GM18511 (cell line): ENCODE measurements around the gene BNIP3.

ENCODE experiments used
- ATAC-seq: cut with Tn5 transposase; IDR thresholded peaks from one replicate; pipeline ENCODE4 v1.9.1; 2021; ENCODE audit warnings: mild to moderate bottlenecking, moderate library complexity; ENCODE audit not compliant: unreplicated experiment

The BNIP3 gene

DNA sequence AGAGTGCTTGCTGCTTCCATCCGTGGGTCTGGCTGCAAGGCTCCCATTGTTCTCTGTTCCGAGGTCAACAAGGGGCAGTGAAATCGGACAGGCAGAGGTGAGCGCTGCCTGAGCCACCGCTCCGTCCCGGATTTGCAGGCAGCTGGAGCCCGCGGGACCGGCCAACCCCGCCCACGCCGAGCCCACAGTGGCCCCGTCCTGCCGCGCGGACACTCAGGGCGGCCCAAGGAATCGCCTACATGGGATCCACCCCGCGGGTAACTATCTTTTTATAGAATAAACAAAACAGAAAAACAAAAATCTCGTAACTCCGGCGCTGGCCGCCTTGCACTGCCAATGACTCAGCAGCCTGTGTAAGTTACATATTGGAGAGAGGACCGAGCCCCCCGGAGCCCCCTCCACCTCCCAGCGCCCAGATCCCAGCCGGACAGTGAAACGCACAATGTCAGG lies 1.9 kb downstream of the BNIP3 start:
- ATAC-seq = no peak

DNA sequence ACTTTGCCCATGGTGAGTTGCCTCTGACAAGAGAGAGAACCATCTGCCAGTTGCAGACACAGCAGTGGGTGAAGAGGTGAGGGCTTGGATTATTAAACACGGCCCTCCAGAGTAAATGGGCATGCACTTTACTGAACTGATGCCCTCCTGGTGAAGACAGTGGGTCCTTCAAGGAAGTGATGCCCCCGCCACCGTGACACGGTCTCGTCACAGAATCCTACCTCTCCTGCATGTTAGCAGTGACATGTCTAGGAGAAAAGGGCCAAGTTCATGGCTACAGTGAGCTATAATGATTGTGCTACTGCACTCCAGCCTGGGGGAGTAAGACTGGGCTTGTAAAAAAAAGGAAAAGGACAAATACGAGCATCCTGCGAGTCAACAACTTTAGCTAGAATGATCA lies 2.4 kb downstream of the BNIP3 start:
- no peak for ATAC-seq

DNA sequence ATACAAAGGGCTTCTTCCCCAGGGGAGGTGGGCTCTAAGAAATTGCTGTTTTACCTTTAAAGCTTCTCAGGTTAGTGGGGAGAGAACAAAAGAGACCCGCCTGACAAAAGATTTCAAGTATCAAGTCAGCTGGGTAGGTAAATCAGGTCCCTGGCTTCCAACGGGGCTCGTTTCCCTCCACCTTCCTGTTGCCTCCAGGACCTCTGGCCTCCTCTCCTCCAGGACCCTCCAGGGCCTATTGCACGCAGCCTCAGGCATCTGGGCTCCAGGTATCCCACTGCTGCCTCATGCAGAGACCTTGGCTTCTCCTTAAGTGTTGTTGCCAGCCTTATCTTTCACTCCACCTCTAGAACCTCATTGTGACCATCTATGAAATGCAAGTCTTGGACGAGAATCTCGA lies 2.9 kb downstream of the BNIP3 start:
- ATAC-seq = no peak

DNA sequence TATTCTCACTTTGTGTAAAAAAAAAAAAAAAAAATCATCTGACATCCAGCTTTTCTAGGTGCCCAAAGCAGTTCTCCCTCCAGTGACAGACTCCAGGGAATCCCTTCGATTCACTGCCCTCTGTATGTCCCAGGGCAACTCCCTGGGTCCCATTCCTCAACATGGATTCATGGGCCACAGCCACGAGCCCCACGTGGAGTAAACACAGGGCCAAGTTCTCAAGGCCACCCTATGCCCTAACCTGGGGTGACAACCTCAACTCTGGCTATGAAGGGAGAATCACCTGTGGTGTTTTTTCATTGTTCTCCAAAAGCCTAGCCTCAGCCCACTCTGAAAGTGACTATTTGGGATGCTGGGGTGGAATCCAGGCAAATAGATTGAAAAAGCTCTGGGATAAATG lies 3.4 kb downstream of the BNIP3 start:
- ATAC-seq = no peak

DNA sequence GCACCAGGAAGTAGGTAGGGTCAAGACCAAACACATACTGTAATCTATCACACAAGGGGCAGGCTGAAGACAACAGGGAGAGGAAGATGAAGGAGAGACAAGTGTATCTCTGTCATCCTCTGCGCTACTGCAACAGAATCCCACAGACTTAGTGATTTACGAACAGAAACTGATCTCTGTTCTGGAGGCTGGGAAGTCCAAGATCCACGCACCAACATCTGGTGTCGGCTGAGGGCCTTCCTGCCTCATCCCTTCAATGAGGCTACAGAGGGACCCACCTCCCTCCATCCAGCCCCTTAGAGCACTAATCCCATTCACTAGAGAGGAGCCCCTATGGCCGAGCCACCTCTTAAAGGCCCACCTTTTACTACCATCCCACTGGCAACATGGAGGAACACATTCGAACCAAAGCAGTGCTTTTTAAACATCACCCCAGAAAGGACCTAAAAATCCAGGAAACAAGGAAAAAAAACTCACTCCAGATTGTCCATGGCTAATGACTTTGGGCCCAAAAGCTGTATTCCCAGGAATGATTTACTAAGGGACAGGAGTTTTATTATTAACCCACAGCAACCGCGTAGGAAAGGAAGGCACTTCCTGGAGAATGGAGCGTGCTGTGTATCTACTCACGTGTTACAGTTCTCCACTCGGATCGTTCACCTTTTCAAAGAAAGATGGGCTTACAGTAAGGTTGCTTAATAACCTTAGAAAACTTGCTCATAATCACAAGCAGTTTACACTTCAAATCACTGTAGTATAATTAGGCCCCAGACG lies 4.2 kb downstream of the BNIP3 start:
- no peak for ATAC-seq

DNA sequence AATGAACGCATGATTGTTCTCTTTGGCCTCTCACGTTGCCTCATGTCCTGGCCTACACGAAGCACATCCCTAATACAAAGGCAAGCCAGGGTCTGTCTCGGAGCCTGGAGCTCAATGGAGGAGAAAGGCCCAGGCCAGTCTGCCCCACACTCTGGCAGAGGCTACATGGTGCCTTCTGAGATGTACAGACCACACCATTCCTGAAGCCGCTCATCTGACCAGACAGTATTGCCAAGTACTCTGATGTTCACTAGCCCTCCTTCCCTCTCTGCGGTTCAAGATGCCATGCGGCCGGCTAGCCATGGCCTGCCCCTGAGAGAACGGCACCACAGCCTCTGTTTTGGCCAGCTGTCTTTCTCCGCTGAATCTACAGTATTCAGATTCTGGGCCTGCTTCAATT lies 5.9 kb downstream of the BNIP3 start:
- ATAC-seq = no peak

DNA sequence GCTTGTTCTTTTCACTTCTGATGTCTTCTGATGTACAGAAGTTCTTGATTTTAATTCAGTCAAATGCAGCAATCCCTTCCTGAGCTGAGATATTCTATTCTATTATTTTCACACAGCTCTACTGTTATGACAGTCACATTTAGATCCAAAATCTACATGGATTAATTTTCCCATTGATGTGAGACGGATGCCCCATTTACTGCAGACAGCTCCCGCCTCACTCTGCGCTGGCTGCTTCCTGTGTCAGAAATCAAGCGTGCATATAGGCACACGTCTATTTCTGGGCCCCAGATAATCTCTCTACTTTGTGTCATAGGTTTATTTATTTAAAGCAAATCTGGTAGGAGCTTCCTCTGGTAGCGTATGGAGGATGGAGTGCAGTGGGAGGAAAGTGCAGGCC lies 6.7 kb downstream of the BNIP3 start:
- ATAC-seq = no peak

DNA sequence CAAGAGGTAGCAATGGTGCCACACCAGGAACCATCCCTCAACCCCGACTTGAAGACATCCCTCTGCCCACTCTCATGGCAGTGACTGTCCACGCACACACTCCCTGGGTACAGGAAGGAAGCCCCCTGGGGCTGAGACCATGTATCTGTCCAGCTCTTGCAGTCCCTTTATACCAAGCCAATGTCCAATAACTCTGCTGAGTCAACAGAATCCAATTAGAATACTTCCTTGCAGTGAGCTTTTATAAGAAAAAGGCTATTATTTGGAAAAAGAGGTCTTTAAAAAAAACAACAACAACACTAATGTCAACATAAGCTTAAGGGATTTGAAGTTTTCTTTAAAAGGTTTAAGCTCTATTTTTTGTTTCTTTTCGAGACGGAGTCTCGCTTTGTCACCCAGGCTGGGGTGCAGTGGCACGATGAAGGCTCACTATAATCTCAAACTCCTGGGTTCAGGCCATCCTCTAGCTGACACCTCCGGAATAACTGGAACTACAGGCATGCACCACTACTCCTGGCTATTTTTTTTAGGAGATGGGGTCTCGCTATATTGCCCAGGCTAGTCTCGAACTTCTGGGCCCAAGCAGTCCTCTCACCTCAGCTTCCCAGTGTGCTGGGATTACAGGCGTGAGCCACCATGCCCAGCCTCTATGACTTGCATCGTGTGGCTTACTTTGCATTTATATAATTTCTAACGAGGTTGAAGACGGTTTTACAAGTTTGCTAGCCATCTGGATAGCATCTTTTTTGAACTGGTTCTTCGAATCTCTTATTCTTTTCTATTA lies 7.5 kb downstream of the BNIP3 start:
- no peak for ATAC-seq

DNA sequence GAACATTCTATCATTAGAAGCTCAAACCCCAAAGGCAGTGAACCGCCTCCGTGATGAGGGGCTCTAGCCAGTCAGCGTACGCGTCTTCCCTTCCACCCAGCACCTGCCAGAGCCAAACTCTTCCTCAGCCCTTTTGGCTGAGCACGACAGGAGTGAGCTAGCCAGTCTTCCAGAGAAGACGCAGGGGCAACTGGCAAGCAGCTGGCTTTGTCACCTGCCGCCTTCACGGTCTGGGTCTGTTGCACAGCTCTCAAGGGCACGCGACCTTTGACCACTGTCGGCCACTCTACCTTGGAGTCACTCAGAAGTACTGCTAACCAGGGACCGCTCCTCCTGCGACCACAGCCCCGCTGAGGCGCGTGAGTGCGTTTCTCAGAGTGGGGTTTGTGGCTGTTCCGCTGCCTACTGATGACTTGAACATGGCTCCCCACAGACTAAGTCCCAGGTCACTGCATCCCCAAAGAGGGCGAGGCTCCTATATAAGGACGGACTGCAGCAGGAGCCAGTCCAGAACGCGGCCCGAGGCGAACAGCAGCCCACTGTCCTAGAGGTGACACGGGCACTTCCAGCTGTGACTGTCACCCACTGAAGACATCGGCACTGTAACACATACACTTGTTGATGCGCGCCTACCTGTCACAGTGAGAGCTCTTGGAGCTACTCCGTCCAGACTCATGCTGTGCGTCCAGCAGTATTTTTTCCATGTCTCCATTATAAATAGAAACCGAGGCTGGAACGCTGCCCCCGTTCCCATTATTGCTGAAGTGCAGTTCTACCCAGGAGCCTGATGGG lies 8.4 kb downstream of the BNIP3 start:
- ATAC-seq = no peak

DNA sequence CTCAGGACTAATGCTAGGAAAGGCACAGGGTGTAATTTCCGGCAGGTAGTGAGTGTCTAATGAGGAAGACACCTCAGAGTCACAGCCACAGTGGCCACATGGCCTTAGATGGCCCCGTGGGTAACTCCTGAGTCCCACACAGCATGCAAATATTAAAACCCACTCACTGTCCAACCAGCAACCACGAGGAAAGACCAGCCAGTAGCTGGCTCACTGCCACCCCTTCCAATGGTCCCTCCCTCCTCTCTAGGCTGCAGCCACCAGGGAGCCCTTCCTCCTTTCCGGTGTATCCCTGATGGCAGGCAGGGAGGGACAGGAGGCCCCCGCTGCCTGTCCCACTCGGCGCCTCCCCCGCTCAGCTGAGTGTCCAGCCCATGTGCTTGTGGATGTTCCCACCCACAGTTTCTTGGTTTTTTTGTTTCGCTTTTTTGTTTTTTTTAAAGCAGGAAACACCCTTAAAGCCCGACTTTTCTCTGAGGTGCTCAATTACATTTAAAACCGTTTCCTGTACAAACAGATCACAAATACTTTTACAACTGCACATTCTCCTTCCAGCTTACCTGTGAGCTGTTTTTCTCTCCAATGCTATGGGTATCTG lies 9.2 kb downstream of the BNIP3 start:
- no peak for ATAC-seq

DNA sequence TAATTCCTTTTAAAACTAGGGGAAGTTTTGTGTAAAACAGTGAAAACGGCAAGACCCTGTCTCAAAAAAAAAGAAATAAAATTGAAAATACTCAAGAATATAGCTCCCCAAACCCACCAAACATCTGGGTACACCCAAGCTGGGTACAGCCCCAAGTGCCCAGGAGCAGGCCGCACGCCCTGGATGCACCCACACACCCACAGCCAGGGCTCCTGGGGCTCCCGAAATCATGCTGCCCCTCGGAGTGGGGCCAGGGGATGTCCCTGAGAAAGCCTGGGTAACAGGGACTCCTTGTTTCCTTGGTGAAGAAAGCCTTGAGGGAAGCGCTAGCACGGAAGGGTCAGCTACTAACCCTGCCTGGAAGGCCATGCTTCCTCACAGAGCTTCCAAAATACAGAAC lies 10.1 kb downstream of the BNIP3 start:
- ATAC-seq = no peak

DNA sequence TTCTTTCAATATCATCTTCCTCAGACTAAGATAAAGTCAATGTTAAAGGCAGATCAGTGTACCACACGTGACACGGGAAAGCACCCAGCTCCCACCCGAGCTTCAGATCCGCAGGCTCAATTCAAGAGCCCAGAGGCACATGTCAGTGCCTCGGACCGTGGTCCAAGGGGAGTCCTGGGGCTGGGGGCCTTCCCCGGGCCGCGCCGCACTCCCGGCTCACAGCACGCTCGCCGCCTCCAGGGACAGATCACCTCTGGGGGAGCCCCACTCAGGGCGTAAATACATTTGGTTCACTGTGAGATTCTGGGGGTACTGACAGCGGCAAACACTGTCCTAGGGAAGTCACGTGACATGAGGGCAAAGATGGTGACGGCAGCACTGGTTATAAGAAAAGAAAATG lies 10.8 kb downstream of the BNIP3 start:
- no peak for ATAC-seq

DNA sequence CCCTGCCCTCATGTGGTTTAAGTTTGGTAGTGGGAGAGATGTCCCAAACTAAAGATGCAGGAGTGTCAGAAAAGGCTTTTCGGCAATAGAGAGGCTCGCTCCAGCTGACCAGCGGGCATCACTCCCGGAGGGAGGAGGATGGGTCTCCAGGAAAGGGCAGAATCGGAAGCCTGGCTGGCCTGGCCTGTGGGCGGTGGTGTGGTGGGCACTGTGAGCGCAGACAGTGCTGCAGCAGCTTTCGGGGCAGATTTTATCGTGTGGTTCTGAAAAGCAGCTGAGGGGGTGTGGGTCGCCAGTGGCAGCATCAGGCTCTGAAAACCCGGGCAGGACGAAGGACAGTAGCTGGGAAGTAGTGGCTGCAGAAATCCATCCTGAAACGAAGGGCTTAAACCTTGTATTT lies 12.8 kb downstream of the BNIP3 start:
- ATAC-seq = no peak

DNA sequence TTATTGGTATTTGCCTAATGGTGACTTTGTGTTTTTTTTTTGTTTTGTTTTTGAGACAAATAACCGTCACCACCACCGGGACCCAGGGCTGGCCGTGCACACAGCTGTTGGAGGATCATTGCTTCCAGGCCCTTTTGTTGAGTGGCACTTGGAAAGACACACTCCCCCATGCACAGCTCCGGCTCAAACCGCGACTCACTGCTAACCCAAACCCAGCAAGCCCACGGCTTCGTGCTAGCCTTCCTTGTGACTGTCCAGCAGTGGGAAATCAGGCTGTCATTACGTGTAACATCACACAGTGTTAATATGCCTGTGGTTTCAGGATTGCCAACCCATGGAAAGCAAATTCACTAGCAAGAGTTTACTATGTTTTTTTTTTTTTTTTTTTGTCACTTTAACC lies 17.4 kb downstream of the BNIP3 start:
- ATAC-seq = no peak

DNA sequence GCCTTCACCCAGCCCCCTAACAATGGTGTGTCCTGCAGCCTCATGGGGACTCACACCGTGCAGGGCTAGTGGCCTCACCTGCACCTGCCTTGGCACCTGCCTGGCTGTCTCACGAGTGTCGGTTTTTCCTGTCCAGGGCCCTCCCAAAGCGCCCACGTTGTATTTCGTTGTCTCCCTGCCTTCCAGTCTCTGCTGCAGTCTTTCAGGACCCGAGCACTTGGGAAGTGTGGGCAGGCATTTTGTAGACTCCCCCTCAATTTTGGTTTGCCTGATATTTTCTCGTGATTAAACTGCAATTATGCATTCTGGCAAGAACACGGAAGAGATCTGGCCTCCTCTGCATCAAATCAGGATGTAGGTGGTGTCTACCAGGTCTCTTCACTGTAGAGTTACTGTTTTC lies 17.9 kb downstream of the BNIP3 start:
- ATAC-seq = no peak

DNA sequence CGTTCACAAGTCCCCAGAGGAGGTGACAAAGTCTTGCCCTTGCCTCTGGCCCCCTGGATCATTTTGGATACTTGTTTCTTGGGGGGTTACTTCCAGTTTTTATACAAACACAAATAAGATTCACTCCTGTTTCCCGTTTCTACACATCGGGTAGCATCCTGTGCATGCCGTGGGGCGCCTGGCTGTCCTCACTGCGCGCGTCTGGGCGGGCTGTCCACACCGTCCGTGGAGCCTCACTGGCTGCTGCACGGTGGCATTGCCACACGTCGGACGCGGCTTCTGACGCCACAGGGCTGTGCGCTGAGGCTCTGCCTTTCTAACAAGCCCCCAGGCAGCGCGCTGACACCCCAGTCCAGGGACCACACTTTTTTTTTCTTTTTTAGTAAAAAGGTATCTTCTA lies 18.4 kb downstream of the BNIP3 start:
- no peak for ATAC-seq

DNA sequence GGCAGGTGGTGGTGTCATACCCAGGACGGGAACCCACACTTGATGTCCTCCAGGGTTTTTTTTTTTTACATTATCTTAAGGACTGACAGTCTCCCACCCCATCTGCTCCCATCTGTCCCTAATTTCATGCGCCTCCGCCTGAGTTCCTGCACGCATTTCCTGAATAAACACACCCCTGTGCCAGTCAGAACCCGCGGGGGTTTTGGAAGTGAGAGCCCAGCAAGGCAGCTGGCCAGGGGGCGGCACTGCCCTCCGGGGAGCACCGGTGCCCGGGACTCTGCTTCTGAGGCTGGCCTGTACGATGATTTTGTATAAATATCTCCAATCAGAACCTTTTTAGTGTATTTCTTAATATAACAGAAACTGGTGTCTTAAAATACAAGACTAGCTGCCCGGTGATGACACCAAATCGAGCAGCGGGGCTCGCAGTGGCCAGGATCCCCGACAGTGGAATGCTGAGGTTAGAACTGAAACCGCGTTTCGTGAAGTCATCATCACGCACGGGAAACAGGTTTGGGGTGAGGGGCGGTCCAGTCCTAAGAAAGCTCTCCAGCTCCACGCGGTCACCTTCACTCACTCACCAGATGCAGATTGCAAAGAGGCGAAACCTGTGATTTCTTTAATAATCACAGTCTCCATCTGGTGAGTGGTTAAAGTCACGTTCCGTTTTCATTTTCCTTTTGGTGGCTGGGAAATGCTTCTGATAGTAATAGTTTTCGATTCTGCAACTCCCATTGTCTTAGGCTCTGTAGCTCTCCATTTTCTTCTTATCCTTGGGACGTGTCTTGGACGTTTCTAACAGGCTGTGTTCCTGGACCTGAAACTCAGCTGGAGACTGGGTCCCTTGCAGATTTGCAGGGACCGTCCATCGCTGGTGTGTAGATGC lies 19.7 kb downstream of the BNIP3 start:
- no peak for ATAC-seq

DNA sequence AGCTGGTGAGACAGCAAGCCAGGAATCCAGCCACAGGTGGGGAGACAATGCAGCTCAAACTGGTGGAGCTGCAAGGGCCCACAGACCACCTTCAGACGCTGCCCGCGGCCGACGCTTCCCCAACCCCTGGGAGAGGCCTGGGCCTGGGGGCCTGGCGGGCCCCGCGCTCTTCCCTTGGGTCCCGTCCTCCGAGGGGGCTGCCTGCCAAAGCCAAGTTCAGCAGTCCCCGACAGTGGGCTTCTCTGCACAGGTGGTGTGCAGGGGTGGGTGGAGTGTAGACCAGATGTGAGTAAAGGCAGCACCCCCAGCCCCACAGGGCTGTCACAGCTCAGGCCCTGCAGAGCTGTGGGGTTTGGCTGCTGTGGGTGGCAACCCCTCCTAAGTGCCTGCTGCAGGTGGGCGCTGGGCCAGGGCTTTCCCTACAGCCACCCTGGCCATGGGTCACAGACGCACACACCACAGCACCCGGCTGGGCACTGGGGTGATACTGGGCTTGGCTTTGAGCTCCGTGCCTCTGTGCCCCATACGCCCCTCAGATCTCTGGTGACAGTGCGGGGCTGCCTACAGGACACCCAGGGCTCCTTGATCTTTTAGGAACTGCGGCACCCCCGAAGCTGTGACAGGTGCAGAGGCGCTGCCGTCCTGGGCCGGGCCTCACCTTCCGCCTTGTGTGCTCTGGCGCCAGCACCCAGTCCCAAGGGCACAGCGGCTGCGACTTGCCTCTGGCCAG lies 20.5 kb downstream of the BNIP3 start:
- ATAC-seq = no peak

DNA sequence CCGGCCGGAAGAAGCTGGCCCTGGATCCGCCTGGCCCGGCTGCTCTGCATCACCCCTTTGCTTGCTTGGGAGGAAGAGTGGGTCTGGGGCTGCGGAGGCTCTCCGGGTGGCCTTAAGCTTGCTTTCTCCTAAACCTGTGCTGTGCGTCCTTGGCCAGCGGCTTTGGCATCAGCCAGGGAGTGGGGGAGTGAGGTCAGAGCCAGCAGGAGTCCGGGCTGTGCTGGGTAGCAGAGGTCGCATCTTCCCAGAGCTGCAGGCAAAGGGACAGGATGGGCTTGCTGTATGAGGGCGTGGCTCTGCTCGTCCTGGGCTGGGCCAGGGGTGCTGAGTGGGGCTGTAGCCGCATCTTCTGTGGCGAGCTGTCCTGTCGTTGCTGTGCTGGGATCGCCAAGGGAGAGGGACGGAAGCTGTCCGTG lies 21.1 kb downstream of the BNIP3 start:
- ATAC-seq = no peak

DNA sequence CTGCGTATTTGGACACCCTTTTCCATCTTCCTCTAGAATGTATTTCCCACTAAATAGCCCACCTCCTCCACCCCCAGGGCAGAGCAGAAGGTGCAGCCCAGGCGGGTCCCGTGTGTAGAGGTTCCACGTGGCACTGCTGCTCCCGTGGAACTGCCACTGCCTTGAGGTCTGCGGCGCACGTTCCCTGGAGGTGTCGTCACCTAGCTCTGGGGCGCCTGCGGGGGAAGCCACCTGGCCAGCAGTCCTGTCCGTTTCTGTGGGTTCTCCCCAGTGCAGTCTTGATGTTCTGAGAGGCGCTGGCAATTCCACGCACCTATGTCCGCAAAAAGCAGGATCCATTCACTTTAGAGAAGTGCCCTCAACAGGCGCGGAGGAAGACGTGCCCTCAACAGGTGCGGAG lies 21.9 kb downstream of the BNIP3 start:
- ATAC-seq = no peak
